ENCODE results near the gene CYP4F12.
"Not testable (repeated sequence)": the region's sequence is repeated elsewhere in the genome, so short reads cannot be mapped to it uniquely, and the experiment has no call there.

CYP4F12 gene

GRCh38 chr19:15675560-15675959 is 2.7 kb downstream of the CYP4F12 start:
- no peak for TF ChIP-seq CTCF (IDR thresholded peaks at IDR 0.05; ENCODE audit: low read depth, low read length, missing control alignments)

GRCh38 chr19:15679089-15679488 is 6.2 kb downstream of the CYP4F12 start:
- no peak overlapping the region for H3K4me3 ChIP-seq (replicated peaks; ENCODE audit: low read depth, low read length)
- no peak for TF ChIP-seq CTCF (IDR thresholded peaks at IDR 0.05; ENCODE audit: low read depth, low read length, missing control alignments)
- DNase-seq (ENCODE audit: extremely low read depth, low read depth), result no peak

More at GRCh38 chr19:15675560-15675959, 2.7 kb downstream of the CYP4F12 start:
- no peak for DNase-seq (ENCODE audit: extremely low read depth, low read depth)
- H3K4me3 ChIP-seq (replicated peaks; ENCODE audit: low read depth, low read length), result no peak overlapping the region

- not testable (repeated sequence) for DNase-seq (ENCODE audit: extremely low read depth, low read depth); H3K4me3 ChIP-seq (replicated peaks; ENCODE audit: low read depth, low read length)
Measured at GRCh38 chr19:15679865-15680264, 7.0 kb downstream of the CYP4F12 start.

GRCh38 chr19:15680478-15681322 is 7.8 kb downstream of the CYP4F12 start:
- DNase-seq (ENCODE audit: extremely low read depth, low read depth), result no peak
- H3K4me3 ChIP-seq (replicated peaks; ENCODE audit: low read depth, low read length), result no peak overlapping the region
- no peak for TF ChIP-seq CTCF (IDR thresholded peaks at IDR 0.05; ENCODE audit: low read depth, low read length, missing control alignments)

GRCh38 chr19:15683411-15683810 is 10.5 kb downstream of the CYP4F12 start:
- no peak for DNase-seq (ENCODE audit: extremely low read depth, low read depth)

GRCh38 chr19:15684828-15685227 is 11.9 kb downstream of the CYP4F12 start:
- DNase-seq (ENCODE audit: extremely low read depth, low read depth), result no peak
- H3K4me3 ChIP-seq (replicated peaks; ENCODE audit: low read depth, low read length), result no peak overlapping the region
- TF ChIP-seq CTCF (IDR thresholded peaks at IDR 0.05; ENCODE audit: low read depth, low read length, missing control alignments), result no peak

More at GRCh38 chr19:15683411-15683810, 10.5 kb downstream of the CYP4F12 start:
- H3K4me3 ChIP-seq (replicated peaks; ENCODE audit: low read depth, low read length), result no peak overlapping the region
- no peak for TF ChIP-seq CTCF (IDR thresholded peaks at IDR 0.05; ENCODE audit: low read depth, low read length, missing control alignments)

GRCh38 chr19:15696654-15697194 is 23.8 kb downstream of the CYP4F12 start:
- no peak overlapping the region for H3K4me3 ChIP-seq (replicated peaks; ENCODE audit: low read depth, low read length)
- no peak for TF ChIP-seq CTCF (IDR thresholded peaks at IDR 0.05; ENCODE audit: low read depth, low read length, missing control alignments)
- DNase-seq (ENCODE audit: extremely low read depth, low read depth), result no peak

Data from HFF-Myc (cell line).